A673 (cell line): ENCODE results near the gene HOXD8. TPM values are rescaled to one million over a fixed set of nuclear protein-coding genes. Genes with fewer than 3 reads are reported as not detected.

Experiments used
- BruUV-seq: library from RNA; stranded (reverse); fragments of 400-500 nt; replicated peaks from 2 replicates; lab custom pipeline; 2021; lab: Mats Ljungman, UMichigan
- CTCF ChIA-PET: fragments of 300-600 bp; sonication (Branson Sonifier 250); formaldehyde crosslinking; loops from one replicate; lab custom pipeline; 2022; ENCODE audit warnings: antibody characterized with exemption; lab: Charles Lee
- POLR2A ChIA-PET: fragments of 300-600 bp; sonication (Branson Sonifier 250); formaldehyde crosslinking; loops from one replicate; lab custom pipeline; 2022; ENCODE audit warnings: antibody characterized with exemption; ENCODE audit not compliant: low non-redundant PET; lab: Charles Lee
- DNase-seq: peaks from one replicate; pipeline ENCODE4 v3.0.0-alpha.2; 2015; ENCODE audit warnings: low spot score
- H3K27ac ChIP-seq: fragments of 200-600 bp; sonication (generic); 2 replicates; pipeline ENCODE4 v1.5.1; 2016; ENCODE audit warnings: mixed run types, low read depth, mild to moderate bottlenecking, mixed read lengths, antibody characterized with exemption, low read length; ENCODE audit not compliant: poor library complexity, severe bottlenecking
- H3K27me3 ChIP-seq: fragments of 200-600 bp; sonication (generic); replicated peaks from 2 replicates; pipeline ENCODE4 v1.6.1; 2017; ENCODE audit warnings: mixed run types, low read depth, mild to moderate bottlenecking, mixed read lengths, antibody characterized with exemption, low read length; ENCODE audit not compliant: insufficient read depth, poor library complexity
- H3K36me3 ChIP-seq: fragments of 200-600 bp; sonication (generic); 2 replicates; pipeline ENCODE4 v1.6.1; 2016; ENCODE audit warnings: mixed run types, mild to moderate bottlenecking, mixed read lengths, antibody characterized with exemption, low read length; ENCODE audit not compliant: insufficient read depth, poor library complexity, severe bottlenecking
- H3K4me1 ChIP-seq: fragments of 200-600 bp; sonication (generic); 2 replicates; pipeline ENCODE4 v1.6.1; 2017; ENCODE audit warnings: mixed run types, mild to moderate bottlenecking, mixed read lengths, antibody characterized with exemption, low read length; ENCODE audit not compliant: insufficient read depth, poor library complexity, severe bottlenecking
- H3K4me3 ChIP-seq: fragments of 200-600 bp; sonication (generic); 2 replicates; pipeline ENCODE4 v1.5.1; 2016; ENCODE audit warnings: low read depth, mixed run types, mild to moderate bottlenecking, mixed read lengths, low read length; ENCODE audit not compliant: poor library complexity, severe bottlenecking
- H3K9me3 ChIP-seq: fragments of 200-600 bp; sonication (generic); 2 replicates; pipeline ENCODE4 v1.6.1; 2016; ENCODE audit warnings: mixed run types, low read depth, mild to moderate bottlenecking, mixed read lengths, antibody characterized with exemption, low read length; ENCODE audit not compliant: poor library complexity, severe bottlenecking
- CTCF ChIP-seq: fragments of 300-800, 200-600 bp; sonication (generic); conservative IDR thresholded peaks from 2 replicates; pipeline ENCODE4 v1.5.1; 2017; ENCODE audit warnings: low read depth, mild to moderate bottlenecking, antibody characterized with exemption, low read length, moderate library complexity, mixed read lengths
- EZH2 ChIP-seq: fragments of 200-600 bp; sonication (generic); IDR thresholded peaks from 2 replicates; pipeline ENCODE4 v1.6.1; 2017; ENCODE audit warnings: borderline replicate concordance, low read depth, mild to moderate bottlenecking, mixed read lengths, antibody characterized with exemption, low read length; ENCODE audit not compliant: poor library complexity, severe bottlenecking
- intact Hi-C: fragments of 100-400 bp; cut with micrococcal nuclease; formaldehyde crosslinking; loops from one replicate; pipeline ENCODE4 v1.10.0; 2022; ENCODE audit not compliant: unreplicated experiment
- total RNA-seq: library from RNA; stranded (reverse); gene quantifications from 2 replicates; pipeline ENCODE4 v1.2.3, GENCODE V29; 2021

HOXD8 gene
- total RNA-seq, 1 experiment from 2014 or later, result 56.8 TPM

GRCh38 chr2:176132205-176133171, 3.0 kb downstream of the HOXD8 start:
- ChIA-PET POLR2A (interaction anchor here (0.7 kb wide), 2 partner anchors 8 to 520 kb away, joined by 7 to 8 read pairs; no protein-coding TSS in a partner anchor), CTCF (interaction anchor here (0.7 to 1.5 kb wide), 3 partner anchors 8 to 422 kb away, joined by 3 to 5 read pairs (median 4); no protein-coding TSS in a partner anchor)
- intact Hi-C loops, result no loop called here
- peaks cover 4% of the 10 kb centered on the region for H3K36me3 ChIP-seq
- peak; percentile 83 for DNase-seq
- no peaks in the 10 kb centered on the region for H3K27me3 ChIP-seq
- no peak for TF ChIP-seq EZH2
- TF ChIP-seq CTCF, result no peak
- peak overlapping the region; percentile 98 for H3K27ac ChIP-seq
- no peaks in the 10 kb centered on the region for H3K9me3 ChIP-seq
- BruUV-seq, result TSS peak; percentile 31
- peaks cover 40% of the 10 kb centered on the region for H3K4me1 ChIP-seq
- peak overlapping the region; percentile 62 for H3K4me3 ChIP-seq

- H3K4me1 ChIP-seq, result peaks cover 31% of the 10 kb centered on the region
- ChIA-PET CTCF (interaction anchor here (0.7 to 1.5 kb wide), 2 partner anchors 8 to 322 kb away, joined by 4 to 5 read pairs; no protein-coding TSS in a partner anchor), POLR2A (no interaction called here)
- peak overlapping the region; percentile 98 for H3K27ac ChIP-seq
- H3K36me3 ChIP-seq, result peaks cover 4% of the 10 kb centered on the region
- TF ChIP-seq EZH2, result no peak
- no peak for TF ChIP-seq CTCF
- no peaks in the 10 kb centered on the region for H3K9me3 ChIP-seq
- peak overlapping the region; percentile 62 for H3K4me3 ChIP-seq
- no TSS peak for BruUV-seq
- intact Hi-C loops, result no loop called here
- DNase-seq, result peak; percentile 19
- no peaks in the 10 kb centered on the region for H3K27me3 ChIP-seq
These were observed 3.9 kb downstream of the HOXD8 start for GRCh38 chr2:176133389-176133788.

DNA sequence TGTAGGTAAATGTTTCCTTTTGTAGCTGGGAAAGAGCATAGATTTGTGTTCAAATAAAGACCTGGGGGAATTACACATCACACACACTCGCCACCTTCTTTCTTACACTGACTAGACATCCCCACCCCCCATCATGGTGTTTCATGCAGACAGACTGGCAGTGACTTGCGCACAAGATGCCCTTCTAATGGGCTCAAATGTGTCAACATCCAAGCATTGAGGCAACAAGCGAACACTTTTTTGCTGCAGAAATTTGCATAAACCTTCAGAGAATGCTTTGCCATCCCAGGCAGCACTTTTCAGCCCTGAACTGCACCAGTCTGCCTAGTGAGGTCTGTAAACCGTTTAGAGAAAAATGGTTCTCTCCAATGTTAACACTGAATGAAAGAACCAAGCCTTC, 4.5 kb downstream of the HOXD8 start:
- intact Hi-C loops, result no loop called here
- Histone ChIP-seq H3K9me3 (no peaks in the 10 kb centered on the region), H3K4me1 (peaks cover 30% of the 10 kb centered on the region), H3K4me3 (no peak overlapping the region), H3K36me3 (peaks cover 4% of the 10 kb centered on the region), H3K27me3 (no peaks in the 10 kb centered on the region), H3K27ac (peak overlapping the region; percentile 98)
- DNase-seq, result peak; percentile 38
- POLR2A ChIA-PET, result no interaction called here
- no peak for TF ChIP-seq CTCF
- TF ChIP-seq EZH2, result no peak
- CTCF ChIA-PET, result no interaction called here
- BruUV-seq, result no TSS peak
